ENCODE data around the gene PRRT1B. TPM values are rescaled to one million over a fixed set of nuclear protein-coding genes. Genes with fewer than 3 reads are reported as not detected.

The PRRT1B gene
- total and polyA plus RNA-seq, 2 donors (not counting 1 experiment from before 2014, with no cell fraction given), result not detected

DNA sequence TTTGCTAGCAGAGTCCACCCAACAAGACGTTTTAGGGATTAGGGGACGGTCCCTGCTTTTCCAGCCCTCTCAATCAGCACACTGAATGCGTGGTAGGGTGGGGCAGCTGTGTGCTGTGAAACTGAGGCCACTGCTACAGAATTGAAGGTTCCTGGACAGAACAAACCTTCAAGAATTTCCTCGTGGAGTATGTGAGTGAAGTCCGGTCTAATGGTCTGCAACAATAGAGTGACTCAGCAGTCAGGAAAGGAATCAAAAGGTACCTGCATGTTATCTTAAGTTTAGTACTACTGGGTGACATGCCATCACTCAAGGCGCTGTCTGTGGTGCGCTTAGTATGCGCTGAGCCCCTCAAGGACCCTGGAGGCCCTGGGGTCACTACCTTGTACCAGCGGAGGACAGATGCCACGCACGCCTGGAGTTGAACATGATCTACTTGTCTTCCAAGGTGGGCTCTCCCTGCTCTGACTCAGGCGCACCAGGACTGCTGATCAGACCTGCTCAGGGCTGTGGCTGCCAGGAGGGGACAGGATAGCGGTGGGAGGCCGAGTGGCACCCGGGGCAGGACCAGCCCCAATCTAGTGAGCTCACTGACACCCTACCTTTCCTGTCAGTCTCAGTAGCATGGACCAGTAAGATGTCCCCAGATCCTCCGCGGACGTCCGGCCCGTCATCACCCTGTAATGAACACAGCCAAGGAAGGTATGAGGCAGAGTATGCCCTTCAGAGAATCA, 50.5 kb downstream of the PRRT1B start:
- Histone ChIP-seq H3K36me3 (ENCODE audit: control insufficient read depth, insufficient read depth, low read length) (peaks cover 3% of the 10 kb centered on the region), H3K4me1 (ENCODE audit: control insufficient read depth, extremely low read depth, insufficient read depth, low read length) (no peaks in the 10 kb centered on the region), H3K9ac (ENCODE audit: insufficient read depth, low read length) (no peak overlapping the region), H3K9me3 (ENCODE audit: control insufficient read depth, insufficient read depth, low read depth, low read length) (no peaks in the 10 kb centered on the region), H2AFZ (ENCODE audit: low read length) (no peak overlapping the region), H3K79me2 (ENCODE audit: control insufficient read depth, insufficient read depth, low read length) (no peaks in the 10 kb centered on the region), H3K4me2 (ENCODE audit: extremely low read depth, insufficient read depth, low read length) (no peak overlapping the region), H4K20me1 (ENCODE audit: control insufficient read depth, extremely low read depth, insufficient read depth, low read length) (no peaks in the 10 kb centered on the region), H3K27me3 (ENCODE audit: control insufficient read depth, insufficient read depth, low read length) (no peaks in the 10 kb centered on the region), H3K27ac (ENCODE audit: insufficient read depth, low read length) (no peak overlapping the region), H3K4me3 (replicated peaks in 1 of 4; ENCODE audit: control extremely low read depth in 1 of 4, insufficient read depth in 1 of 4, low read depth in 3 of 4, low read length in 4 of 4) (no peak overlapping the region)
- DNase-seq (ENCODE audit: low read depth in 2 of 2), result no peak
- TF ChIP-seq, protein P1, sequence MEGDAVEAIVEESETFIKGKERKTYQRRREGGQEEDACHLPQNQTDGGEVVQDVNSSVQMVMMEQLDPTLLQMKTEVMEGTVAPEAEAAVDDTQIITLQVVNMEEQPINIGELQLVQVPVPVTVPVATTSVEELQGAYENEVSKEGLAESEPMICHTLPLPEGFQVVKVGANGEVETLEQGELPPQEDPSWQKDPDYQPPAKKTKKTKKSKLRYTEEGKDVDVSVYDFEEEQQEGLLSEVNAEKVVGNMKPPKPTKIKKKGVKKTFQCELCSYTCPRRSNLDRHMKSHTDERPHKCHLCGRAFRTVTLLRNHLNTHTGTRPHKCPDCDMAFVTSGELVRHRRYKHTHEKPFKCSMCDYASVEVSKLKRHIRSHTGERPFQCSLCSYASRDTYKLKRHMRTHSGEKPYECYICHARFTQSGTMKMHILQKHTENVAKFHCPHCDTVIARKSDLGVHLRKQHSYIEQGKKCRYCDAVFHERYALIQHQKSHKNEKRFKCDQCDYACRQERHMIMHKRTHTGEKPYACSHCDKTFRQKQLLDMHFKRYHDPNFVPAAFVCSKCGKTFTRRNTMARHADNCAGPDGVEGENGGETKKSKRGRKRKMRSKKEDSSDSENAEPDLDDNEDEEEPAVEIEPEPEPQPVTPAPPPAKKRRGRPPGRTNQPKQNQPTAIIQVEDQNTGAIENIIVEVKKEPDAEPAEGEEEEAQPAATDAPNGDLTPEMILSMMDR (conservative IDR thresholded peaks at IDR 0.05 in 1 of 2, IDR thresholded peaks at IDR 0.05 in 1 of 2; ENCODE audit: low read depth in 1 of 2, low read length in 2 of 2), result no peak
- no peak for TF ChIP-seq EZH2 (IDR thresholded peaks at IDR 0.05; ENCODE audit: low read length, missing control alignments)

DNA sequence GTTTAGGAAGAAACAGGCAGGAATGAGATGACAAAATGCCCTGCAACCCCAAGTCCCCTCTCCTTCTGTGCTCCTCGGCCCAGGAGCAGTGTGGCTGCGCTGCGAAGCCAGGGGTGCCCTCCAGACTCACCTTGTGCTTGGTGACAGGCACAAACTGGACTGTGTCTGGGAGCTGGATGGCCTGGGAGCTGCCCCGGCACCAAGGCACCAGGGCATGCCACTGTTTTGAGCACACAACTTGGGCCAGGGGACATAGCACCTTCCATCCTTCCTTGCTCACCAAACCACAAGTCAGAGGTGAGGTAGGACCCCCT, 51.1 kb downstream of the PRRT1B start:
- H3K4me2 ChIP-seq (ENCODE audit: extremely low read depth, insufficient read depth, low read length), result no peak overlapping the region
- no peaks in the 10 kb centered on the region for H3K9me3 ChIP-seq (ENCODE audit: control insufficient read depth, insufficient read depth, low read depth, low read length)
- H3K4me1 ChIP-seq (ENCODE audit: control insufficient read depth, extremely low read depth, insufficient read depth, low read length), result no peaks in the 10 kb centered on the region
- no peaks in the 10 kb centered on the region for H3K79me2 ChIP-seq (ENCODE audit: control insufficient read depth, insufficient read depth, low read length)
- H3K36me3 ChIP-seq (ENCODE audit: control insufficient read depth, insufficient read depth, low read length), result peaks cover 3% of the 10 kb centered on the region
- DNase-seq (ENCODE audit: low read depth in 2 of 2), result no peak
- H3K9ac ChIP-seq (ENCODE audit: insufficient read depth, low read length), result no peak overlapping the region
- H4K20me1 ChIP-seq (ENCODE audit: control insufficient read depth, extremely low read depth, insufficient read depth, low read length), result no peaks in the 10 kb centered on the region
- H3K27me3 ChIP-seq (ENCODE audit: control insufficient read depth, insufficient read depth, low read length), result no peaks in the 10 kb centered on the region
- H3K27ac ChIP-seq (ENCODE audit: insufficient read depth, low read length), result no peak overlapping the region
- TF ChIP-seq, protein P1 (conservative IDR thresholded peaks at IDR 0.05 in 1 of 2, IDR thresholded peaks at IDR 0.05 in 1 of 2; ENCODE audit: low read depth in 1 of 2, low read length in 2 of 2), result no peak
- TF ChIP-seq EZH2 (IDR thresholded peaks at IDR 0.05; ENCODE audit: low read length, missing control alignments), result no peak
- no peak overlapping the region for H2AFZ ChIP-seq (ENCODE audit: low read length)
- H3K4me3 ChIP-seq (replicated peaks in 1 of 4; ENCODE audit: control extremely low read depth in 1 of 4, insufficient read depth in 1 of 4, low read depth in 3 of 4, low read length in 4 of 4), result no peak overlapping the region

DNA sequence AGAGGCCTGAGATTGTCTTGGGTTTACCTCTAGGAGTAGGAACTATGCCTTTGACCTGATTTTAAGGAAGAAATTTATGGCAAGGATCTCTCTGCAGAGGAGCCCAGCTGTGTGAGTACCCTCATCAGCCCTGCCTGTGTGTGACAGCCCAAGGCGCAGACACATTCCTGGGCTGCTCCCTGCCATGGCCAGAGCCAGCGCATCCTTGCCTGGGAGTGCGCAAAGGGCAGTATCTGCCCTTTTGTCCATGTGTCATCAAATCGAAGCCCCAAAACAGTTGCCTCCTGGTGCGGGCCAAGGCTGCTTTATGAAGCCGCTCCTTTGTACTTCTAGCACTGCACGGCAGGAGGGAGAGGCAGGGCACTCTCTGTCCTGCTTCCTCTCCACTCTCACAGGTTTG, 51.9 kb downstream of the PRRT1B start:
- no peak overlapping the region for H3K4me2 ChIP-seq (ENCODE audit: extremely low read depth, insufficient read depth, low read length)
- no peak overlapping the region for H2AFZ ChIP-seq (ENCODE audit: low read length)
- H3K79me2 ChIP-seq (ENCODE audit: control insufficient read depth, insufficient read depth, low read length), result no peaks in the 10 kb centered on the region
- TF ChIP-seq, protein P1 (conservative IDR thresholded peaks at IDR 0.05 in 1 of 2, IDR thresholded peaks at IDR 0.05 in 1 of 2; ENCODE audit: low read depth in 1 of 2, low read length in 2 of 2), result no peak
- no peak for TF ChIP-seq EZH2 (IDR thresholded peaks at IDR 0.05; ENCODE audit: low read length, missing control alignments)
- peaks cover 3% of the 10 kb centered on the region for H3K36me3 ChIP-seq (ENCODE audit: control insufficient read depth, insufficient read depth, low read length)
- H3K27me3 ChIP-seq (ENCODE audit: control insufficient read depth, insufficient read depth, low read length), result no peaks in the 10 kb centered on the region
- no peaks in the 10 kb centered on the region for H3K9me3 ChIP-seq (ENCODE audit: control insufficient read depth, insufficient read depth, low read depth, low read length)
- DNase-seq (ENCODE audit: low read depth in 2 of 2), result no peak
- H3K4me1 ChIP-seq (ENCODE audit: control insufficient read depth, extremely low read depth, insufficient read depth, low read length), result no peaks in the 10 kb centered on the region
- H3K9ac ChIP-seq (ENCODE audit: insufficient read depth, low read length), result no peak overlapping the region
- H3K4me3 ChIP-seq (replicated peaks in 1 of 4; ENCODE audit: control extremely low read depth in 1 of 4, insufficient read depth in 1 of 4, low read depth in 3 of 4, low read length in 4 of 4), result no peak overlapping the region
- H3K27ac ChIP-seq (ENCODE audit: insufficient read depth, low read length), result no peak overlapping the region
- H4K20me1 ChIP-seq (ENCODE audit: control insufficient read depth, extremely low read depth, insufficient read depth, low read length), result no peaks in the 10 kb centered on the region

Data from fibroblast of lung (primary cell).